Astrocyte of the cerebellum (primary cell): ENCODE measurements around the gene CCDC92.

ENCODE experiments used
- DNase-seq: peaks from one replicate; pipeline ENCODE4 v3.0.0-alpha.2; 2011; ENCODE audit warnings: low read depth
- H3K4me3 ChIP-seq: 2 replicates; pipeline ENCODE4 v1.5.1; 2011; ENCODE audit warnings: mild to moderate bottlenecking, low read depth, low read length, moderate library complexity
- CTCF ChIP-seq: IDR thresholded peaks from 2 replicates; pipeline ENCODE4 v1.5.1; 2012; ENCODE audit warnings: low read length, low read depth, moderate library complexity, mild to moderate bottlenecking; ENCODE audit errors: missing control alignments
- in situ Hi-C: cut with HindIII; loops from 2 replicates; pipeline ENCODE4 v1.10.0; 2017; ENCODE audit warnings: low sequenced_read_pairs

The CCDC92 gene

DNA sequence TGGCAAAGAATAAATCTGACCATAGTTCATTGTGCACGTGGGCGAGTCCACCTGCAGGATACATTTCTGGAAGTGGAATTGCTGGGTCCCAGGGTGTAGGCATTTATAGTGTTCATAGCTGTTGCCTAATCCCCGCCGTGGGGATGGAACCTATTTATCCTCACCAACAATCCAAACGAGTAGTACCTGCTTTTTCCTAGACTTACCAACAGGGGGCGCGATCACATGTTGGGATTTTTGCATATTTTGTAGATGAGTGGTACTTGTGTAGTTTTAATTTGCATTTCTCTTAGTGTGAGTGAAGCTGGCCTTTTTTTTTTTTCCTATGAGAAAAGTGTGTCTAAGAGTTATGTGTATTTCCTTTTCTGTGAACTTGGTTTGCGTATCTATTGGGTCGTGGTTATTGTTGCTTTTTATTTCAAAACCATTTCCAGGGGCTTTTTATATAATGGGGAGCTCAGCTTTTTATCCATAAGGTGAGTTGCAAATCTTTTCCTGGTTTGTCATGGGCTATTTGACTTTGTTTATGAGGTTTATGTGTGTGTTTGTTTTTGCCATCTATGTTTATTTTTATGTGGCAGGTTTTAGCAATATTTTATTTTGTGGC is 67.2 kb downstream of the CCDC92 start:
- DNase-seq: peak; percentile 60
- no peak overlapping the region for H3K4me3 ChIP-seq
- peak; percentile 72 for TF ChIP-seq CTCF
- in situ Hi-C loops: loop anchor here (10.0 kb wide), 1 partner anchor 191 kb away; the partner anchor contains the start of gene ATP6V0A2

DNA sequence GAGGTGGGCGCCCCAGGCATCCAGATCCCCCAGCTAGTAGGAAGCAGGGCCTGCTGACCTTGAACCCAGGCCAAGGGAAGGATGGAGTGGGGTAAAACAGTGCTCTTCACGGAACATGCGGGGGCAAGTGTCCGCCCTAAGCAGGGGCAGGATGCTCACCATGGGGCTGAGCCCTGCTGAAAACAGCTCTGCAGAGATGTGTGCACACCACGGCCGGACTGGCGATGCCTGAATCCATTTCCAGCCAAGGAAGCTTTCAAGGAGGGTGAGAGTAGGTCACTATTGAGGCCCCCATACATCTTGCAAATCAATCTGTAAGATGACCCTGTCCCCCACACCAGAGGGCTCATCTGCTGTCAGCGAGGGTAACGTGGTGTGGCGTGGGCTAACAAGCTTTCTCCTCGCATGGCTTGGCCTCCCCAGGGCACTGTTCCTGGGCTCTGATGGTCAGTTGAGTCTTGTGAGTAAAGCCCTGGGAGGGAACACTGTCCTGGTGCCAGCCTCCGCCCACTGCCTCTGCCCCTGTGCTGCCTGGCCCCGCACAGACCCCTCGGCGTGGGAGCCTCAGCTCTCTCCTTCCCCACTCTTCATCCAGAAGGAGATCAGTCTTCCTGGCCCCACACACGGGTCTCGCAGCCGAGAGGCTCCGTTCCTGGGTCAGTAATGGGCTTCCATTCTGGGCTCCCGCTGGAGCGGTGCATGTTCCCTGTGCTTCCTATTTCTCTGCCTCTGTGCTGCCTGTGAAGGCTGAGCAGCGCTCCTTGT is 69.1 kb downstream of the CCDC92 start:
- no peak overlapping the region for H3K4me3 ChIP-seq
- no peak for DNase-seq
- TF ChIP-seq CTCF: no peak
- in situ Hi-C loops: loop anchor here (10.0 kb wide), 1 partner anchor 189 kb away; the partner anchor contains the start of gene ATP6V0A2

GRCh38 chr12:123902821-123903220 is 69.8 kb downstream of the CCDC92 start:
- DNase-seq: no peak
- in situ Hi-C loops: loop anchor here (10.0 kb wide), 1 partner anchor 188 kb away; the partner anchor contains the start of gene ATP6V0A2
- H3K4me3 ChIP-seq: no peak overlapping the region
- no peak for TF ChIP-seq CTCF

GRCh38 chr12:123900871-123901376 is 71.7 kb downstream of the CCDC92 start:
- in situ Hi-C loops: loop anchor here (10.0 kb wide), 1 partner anchor 186 kb away; the partner anchor contains the start of gene ATP6V0A2
- no peak overlapping the region for H3K4me3 ChIP-seq
- TF ChIP-seq CTCF: no peak
- DNase-seq: no peak

- in situ Hi-C loops: no loop called here
- no peak for TF ChIP-seq CTCF
- DNase-seq: no peak
- no peak overlapping the region for H3K4me3 ChIP-seq
Measured at GRCh38 chr12:123899368-123899767, 73.3 kb downstream of the CCDC92 start.

GRCh38 chr12:123898673-123899072 is 74.0 kb downstream of the CCDC92 start:
- H3K4me3 ChIP-seq: no peak overlapping the region
- in situ Hi-C loops: no loop called here
- TF ChIP-seq CTCF: no peak
- DNase-seq: no peak
